ENCODE measurements around the gene BRD3OS. TPM values are rescaled to one million over a fixed set of nuclear protein-coding genes. Genes with fewer than 3 reads are reported as not detected.

BRD3OS gene
- total and polyA plus RNA-seq, 2 of the 13 experiments (the other 11 are each of a cell fraction or from before 2014, with no cell fraction given): 4.9 to 5.7 TPM

DNA sequence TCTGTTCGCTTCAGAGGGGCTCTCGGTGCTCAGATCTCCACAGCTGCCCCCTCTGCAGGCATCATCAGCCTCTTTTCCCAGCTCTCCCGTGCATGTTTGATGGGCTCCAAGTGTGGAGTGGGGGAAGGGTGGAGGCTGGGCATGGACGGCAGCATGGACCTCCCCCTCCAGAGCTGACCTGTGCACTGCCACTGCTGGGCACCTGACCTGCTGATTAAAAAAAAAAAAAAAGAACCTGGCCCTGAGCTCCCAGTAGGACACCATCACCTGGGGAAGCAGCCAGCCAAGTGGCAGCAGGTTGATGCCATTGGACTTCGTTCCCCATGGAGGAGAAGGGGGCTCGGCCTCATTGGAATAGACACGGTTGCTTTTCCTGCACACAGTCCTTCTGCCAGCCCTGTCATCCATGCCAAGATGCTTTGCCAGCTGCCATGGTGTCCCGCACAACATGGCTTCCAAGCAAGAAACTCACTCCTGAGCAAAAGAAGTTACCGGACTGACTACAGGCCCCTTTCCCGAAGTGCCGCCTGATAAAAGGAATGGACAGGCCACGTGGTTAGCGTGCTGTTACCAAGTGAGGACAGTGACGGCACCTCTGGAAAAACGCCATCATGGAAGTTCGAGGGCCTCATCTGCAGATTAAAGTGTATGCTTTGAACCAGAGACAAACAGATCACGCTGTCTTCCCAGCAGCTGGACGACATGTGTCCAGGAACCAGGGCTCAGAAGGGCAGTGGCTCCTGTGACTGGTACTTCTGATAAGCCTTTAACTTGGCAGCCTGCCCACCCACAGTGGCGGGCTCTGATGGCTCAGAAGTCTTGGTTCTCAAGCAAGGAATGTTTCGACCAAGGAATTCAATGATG is 14.7 kb upstream of the BRD3OS start (continued):
- TF ChIP-seq, protein P1, sequence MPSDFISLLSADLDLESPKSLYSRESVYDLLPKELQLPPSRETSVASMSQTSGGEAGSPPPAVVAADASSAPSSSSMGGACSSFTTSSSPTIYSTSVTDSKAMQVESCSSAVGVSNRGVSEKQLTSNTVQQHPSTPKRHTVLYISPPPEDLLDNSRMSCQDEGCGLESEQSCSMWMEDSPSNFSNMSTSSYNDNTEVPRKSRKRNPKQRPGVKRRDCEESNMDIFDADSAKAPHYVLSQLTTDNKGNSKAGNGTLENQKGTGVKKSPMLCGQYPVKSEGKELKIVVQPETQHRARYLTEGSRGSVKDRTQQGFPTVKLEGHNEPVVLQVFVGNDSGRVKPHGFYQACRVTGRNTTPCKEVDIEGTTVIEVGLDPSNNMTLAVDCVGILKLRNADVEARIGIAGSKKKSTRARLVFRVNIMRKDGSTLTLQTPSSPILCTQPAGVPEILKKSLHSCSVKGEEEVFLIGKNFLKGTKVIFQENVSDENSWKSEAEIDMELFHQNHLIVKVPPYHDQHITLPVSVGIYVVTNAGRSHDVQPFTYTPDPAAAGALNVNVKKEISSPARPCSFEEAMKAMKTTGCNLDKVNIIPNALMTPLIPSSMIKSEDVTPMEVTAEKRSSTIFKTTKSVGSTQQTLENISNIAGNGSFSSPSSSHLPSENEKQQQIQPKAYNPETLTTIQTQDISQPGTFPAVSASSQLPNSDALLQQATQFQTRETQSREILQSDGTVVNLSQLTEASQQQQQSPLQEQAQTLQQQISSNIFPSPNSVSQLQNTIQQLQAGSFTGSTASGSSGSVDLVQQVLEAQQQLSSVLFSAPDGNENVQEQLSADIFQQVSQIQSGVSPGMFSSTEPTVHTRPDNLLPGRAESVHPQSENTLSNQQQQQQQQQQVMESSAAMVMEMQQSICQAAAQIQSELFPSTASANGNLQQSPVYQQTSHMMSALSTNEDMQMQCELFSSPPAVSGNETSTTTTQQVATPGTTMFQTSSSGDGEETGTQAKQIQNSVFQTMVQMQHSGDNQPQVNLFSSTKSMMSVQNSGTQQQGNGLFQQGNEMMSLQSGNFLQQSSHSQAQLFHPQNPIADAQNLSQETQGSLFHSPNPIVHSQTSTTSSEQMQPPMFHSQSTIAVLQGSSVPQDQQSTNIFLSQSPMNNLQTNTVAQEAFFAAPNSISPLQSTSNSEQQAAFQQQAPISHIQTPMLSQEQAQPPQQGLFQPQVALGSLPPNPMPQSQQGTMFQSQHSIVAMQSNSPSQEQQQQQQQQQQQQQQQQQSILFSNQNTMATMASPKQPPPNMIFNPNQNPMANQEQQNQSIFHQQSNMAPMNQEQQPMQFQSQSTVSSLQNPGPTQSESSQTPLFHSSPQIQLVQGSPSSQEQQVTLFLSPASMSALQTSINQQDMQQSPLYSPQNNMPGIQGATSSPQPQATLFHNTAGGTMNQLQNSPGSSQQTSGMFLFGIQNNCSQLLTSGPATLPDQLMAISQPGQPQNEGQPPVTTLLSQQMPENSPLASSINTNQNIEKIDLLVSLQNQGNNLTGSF (CRISPR knock-in tag; IDR thresholded peaks at IDR 0.05): no peak
- no peak for TF ChIP-seq XRCC5 (optimal IDR thresholded peaks at IDR 0.05; ENCODE audit: low read length)
- TF ChIP-seq, protein P2, sequence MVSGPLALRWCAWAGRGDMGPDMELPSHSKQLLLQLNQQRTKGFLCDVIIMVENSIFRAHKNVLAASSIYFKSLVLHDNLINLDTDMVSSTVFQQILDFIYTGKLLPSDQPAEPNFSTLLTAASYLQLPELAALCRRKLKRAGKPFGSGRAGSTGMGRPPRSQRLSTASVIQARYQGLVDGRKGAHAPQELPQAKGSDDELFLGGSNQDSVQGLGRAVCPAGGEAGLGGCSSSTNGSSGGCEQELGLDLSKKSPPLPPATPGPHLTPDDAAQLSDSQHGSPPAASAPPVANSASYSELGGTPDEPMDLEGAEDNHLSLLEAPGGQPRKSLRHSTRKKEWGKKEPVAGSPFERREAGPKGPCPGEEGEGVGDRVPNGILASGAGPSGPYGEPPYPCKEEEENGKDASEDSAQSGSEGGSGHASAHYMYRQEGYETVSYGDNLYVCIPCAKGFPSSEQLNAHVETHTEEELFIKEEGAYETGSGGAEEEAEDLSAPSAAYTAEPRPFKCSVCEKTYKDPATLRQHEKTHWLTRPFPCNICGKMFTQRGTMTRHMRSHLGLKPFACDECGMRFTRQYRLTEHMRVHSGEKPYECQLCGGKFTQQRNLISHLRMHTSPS (CRISPR knock-in tag; IDR thresholded peaks at IDR 0.05; ENCODE audit: low read depth): 0 out of 2 replicates have a peak, but pooled peaks have one; percentile 25
- TF ChIP-seq PHB2 (IDR thresholded peaks at IDR 0.05; ENCODE audit: partially characterized antibody): no peak
- TF ChIP-seq ZNF30 (CRISPR knock-in tag; IDR thresholded peaks at IDR 0.05): no peak
- TF ChIP-seq, protein P3, sequence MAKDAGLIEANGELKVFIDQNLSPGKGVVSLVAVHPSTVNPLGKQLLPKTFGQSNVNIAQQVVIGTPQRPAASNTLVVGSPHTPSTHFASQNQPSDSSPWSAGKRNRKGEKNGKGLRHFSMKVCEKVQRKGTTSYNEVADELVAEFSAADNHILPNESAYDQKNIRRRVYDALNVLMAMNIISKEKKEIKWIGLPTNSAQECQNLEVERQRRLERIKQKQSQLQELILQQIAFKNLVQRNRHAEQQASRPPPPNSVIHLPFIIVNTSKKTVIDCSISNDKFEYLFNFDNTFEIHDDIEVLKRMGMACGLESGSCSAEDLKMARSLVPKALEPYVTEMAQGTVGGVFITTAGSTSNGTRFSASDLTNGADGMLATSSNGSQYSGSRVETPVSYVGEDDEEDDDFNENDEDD (CRISPR knock-in tag; IDR thresholded peaks at IDR 0.05; ENCODE audit: borderline replicate concordance): 0 out of 2 replicates have a peak, but pooled peaks have one; percentile 28
- no peak for TF ChIP-seq SIX1 (CRISPR knock-in tag; IDR thresholded peaks at IDR 0.05; ENCODE audit: borderline replicate concordance)
- TF ChIP-seq ZNF430 (CRISPR knock-in tag; IDR thresholded peaks at IDR 0.05): no peak
- no peak for TF ChIP-seq BCL6 (CRISPR knock-in tag; IDR thresholded peaks at IDR 0.05)
- no peak for TF ChIP-seq ZNF615 (CRISPR knock-in tag; IDR thresholded peaks at IDR 0.05; ENCODE audit: borderline replicate concordance)
- TF ChIP-seq FOXO1 (CRISPR knock-in tag; IDR thresholded peaks at IDR 0.05): no peak
- no peak for TF ChIP-seq TGIF2 (CRISPR knock-in tag; IDR thresholded peaks at IDR 0.05)
- TF ChIP-seq, protein P4, sequence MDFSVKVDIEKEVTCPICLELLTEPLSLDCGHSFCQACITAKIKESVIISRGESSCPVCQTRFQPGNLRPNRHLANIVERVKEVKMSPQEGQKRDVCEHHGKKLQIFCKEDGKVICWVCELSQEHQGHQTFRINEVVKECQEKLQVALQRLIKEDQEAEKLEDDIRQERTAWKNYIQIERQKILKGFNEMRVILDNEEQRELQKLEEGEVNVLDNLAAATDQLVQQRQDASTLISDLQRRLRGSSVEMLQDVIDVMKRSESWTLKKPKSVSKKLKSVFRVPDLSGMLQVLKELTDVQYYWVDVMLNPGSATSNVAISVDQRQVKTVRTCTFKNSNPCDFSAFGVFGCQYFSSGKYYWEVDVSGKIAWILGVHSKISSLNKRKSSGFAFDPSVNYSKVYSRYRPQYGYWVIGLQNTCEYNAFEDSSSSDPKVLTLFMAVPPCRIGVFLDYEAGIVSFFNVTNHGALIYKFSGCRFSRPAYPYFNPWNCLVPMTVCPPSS (IDR thresholded peaks at IDR 0.05): no peak
- TF ChIP-seq, protein P5, sequence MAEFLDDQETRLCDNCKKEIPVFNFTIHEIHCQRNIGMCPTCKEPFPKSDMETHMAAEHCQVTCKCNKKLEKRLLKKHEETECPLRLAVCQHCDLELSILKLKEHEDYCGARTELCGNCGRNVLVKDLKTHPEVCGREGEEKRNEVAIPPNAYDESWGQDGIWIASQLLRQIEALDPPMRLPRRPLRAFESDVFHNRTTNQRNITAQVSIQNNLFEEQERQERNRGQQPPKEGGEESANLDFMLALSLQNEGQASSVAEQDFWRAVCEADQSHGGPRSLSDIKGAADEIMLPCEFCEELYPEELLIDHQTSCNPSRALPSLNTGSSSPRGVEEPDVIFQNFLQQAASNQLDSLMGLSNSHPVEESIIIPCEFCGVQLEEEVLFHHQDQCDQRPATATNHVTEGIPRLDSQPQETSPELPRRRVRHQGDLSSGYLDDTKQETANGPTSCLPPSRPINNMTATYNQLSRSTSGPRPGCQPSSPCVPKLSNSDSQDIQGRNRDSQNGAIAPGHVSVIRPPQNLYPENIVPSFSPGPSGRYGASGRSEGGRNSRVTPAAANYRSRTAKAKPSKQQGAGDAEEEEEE (CRISPR knock-in tag; IDR thresholded peaks at IDR 0.05; ENCODE audit: borderline replicate concordance): no peak
- TF ChIP-seq SNRNP70 (IDR thresholded peaks at IDR 0.05; ENCODE audit: low read depth, low read length): no peak
- TF ChIP-seq ZNF7 (CRISPR knock-in tag; IDR thresholded peaks at IDR 0.05): no peak
- TF ChIP-seq NR3C1 (CRISPR knock-in tag; IDR thresholded peaks at IDR 0.05): no peak
